ENCODE data around the gene C1QTNF12. TPM values are rescaled to one million over a fixed set of nuclear protein-coding genes. Genes with fewer than 3 reads are reported as not detected.

C1QTNF12 gene
- total RNA-seq, 1 experiment from 2014 or later = 2.0 TPM

DNA sequence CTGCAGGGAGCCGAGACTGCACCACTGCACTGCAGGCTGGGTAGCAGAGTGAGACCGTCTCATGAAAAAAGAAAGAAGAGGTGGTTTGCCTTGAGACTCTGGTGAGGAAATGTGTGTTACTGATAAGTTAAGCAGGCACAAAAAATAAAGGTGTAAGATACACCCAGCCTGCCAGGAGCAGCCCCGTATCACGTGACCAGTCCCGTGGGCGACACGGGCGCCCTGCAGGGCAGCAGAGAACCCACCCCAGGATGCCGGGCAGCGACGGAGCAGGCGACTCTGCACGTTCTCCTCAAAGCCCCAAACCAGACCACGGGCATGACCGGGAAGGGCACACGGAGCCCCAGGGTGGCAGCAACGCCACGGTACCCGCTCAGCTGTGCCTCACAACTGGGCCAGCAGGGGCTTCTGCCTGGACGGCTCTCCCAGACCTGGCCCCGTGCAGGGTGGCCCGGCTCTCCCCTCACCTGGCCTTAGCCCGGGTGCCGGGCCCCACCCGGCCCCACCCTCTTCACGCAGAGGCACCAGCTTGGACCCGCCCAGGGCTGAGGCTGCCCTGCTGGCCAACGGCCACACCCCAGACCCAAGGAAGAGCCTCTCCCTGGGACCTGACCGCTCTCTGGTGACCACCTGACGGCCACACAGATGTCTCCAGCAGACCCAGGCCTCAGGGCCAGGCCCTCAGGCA lies 24.5 kb downstream of the C1QTNF12 start:
- H3K4me3 Mint-ChIP-seq (ENCODE audit: low read depth, unreplicated experiment) = no peak overlapping the region
- BruUV-seq (replicated peaks) = no TSS peak
- CTCF ChIA-PET = no interaction called here
- H3K27ac Mint-ChIP-seq (ENCODE audit: unreplicated experiment) = no peak overlapping the region
- peaks cover 48% of the 10 kb centered on the region for H3K36me3 Mint-ChIP-seq (ENCODE audit: insufficient read depth, unreplicated experiment)
- DNase-seq = no peak
- no peaks in the 10 kb centered on the region for H3K4me1 Mint-ChIP-seq (ENCODE audit: low read depth, unreplicated experiment)
- H3K9me3 Mint-ChIP-seq (ENCODE audit: low read depth, unreplicated experiment) = no peaks in the 10 kb centered on the region
- TF ChIP-seq CTCF (IDR thresholded peaks at IDR 0.05; ENCODE audit: unreplicated experiment) = no peak
- H3K27me3 Mint-ChIP-seq (ENCODE audit: unreplicated experiment) = no peaks in the 10 kb centered on the region
- intact Hi-C loops (cut with micrococcal nuclease; ENCODE audit: unreplicated experiment) = no loop called here

DNA sequence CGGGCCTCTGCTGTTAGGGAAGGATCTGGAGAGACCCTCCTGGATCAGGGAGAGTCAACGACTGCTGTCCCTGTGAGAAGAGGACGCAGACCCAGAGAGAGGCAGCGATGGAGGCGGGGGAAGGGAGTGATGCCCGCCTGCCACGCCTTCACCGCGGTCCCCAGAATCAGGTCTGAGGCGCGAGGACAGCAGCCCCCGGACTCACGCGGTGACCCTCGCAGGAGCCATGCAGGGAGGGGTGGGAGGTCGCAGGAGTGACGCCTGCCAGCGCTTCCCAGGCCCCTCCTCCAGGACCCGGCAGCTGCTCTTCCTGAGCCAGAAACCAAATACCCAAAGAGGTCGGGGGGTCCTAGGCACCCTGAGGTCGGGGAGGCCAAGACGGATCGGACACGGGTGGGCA lies 26.3 kb downstream of the C1QTNF12 start:
- no TSS peak for BruUV-seq (replicated peaks)
- CTCF ChIA-PET = no interaction called here
- Mint-ChIP-seq H3K27me3 (ENCODE audit: unreplicated experiment) (no peaks in the 10 kb centered on the region), H3K4me1 (ENCODE audit: low read depth, unreplicated experiment) (no peaks in the 10 kb centered on the region), H3K27ac (ENCODE audit: unreplicated experiment) (no peak overlapping the region), H3K9me3 (ENCODE audit: low read depth, unreplicated experiment) (no peaks in the 10 kb centered on the region), H3K4me3 (ENCODE audit: low read depth, unreplicated experiment) (no peak overlapping the region), H3K36me3 (ENCODE audit: insufficient read depth, unreplicated experiment) (peaks cover 53% of the 10 kb centered on the region)
- no peak for TF ChIP-seq CTCF (IDR thresholded peaks at IDR 0.05; ENCODE audit: unreplicated experiment)
- no peak for DNase-seq
- intact Hi-C loops (cut with micrococcal nuclease; ENCODE audit: unreplicated experiment) = no loop called here

GRCh38 chr1:1219341-1219740 lies 27.2 kb downstream of the C1QTNF12 start:
- DNase-seq = no peak
- CTCF ChIA-PET = no interaction called here

DNA sequence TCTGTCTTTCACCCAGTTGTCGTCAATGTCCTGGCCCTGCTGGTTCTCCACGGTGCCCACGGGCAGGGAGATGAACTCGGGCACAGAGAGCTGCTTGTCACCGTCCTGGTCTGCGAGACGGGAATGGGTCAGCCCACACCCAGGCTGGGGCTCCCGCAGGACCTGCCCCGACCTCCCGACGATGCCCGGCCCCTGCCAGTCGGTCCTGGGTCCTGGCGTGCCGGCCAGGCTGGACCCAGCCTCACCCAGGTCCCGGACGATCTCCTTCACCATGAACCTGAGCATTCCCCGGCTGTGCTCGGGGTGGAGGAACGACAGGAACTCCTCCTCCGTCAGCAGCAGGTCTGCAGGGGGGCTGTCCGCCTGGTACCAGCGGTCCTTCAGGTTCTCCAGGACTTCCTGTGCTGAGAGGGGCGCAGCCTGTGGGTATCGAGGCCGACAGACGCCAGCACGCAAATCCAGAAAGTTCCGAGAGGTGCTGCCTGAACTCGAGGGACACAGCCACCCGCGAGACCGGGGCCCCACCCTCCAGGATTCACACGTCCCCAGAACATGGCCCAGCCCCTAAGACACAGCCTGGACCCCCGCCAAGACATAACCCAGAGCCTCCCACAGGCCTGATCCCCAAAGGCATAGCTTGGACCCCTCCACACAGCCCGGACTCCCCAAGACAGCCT lies 27.9 kb downstream of the C1QTNF12 start:
- no peak overlapping the region for H3K27ac Mint-ChIP-seq (ENCODE audit: unreplicated experiment)
- H3K4me3 Mint-ChIP-seq (ENCODE audit: low read depth, unreplicated experiment) = no peak overlapping the region
- BruUV-seq (replicated peaks) = no TSS peak
- H3K9me3 Mint-ChIP-seq (ENCODE audit: low read depth, unreplicated experiment) = no peaks in the 10 kb centered on the region
- peaks cover 51% of the 10 kb centered on the region for H3K36me3 Mint-ChIP-seq (ENCODE audit: insufficient read depth, unreplicated experiment)
- H3K27me3 Mint-ChIP-seq (ENCODE audit: unreplicated experiment) = no peaks in the 10 kb centered on the region
- TF ChIP-seq CTCF (IDR thresholded peaks at IDR 0.05; ENCODE audit: unreplicated experiment) = no peak
- CTCF ChIA-PET = no interaction called here
- intact Hi-C loops (cut with micrococcal nuclease; ENCODE audit: unreplicated experiment) = no loop called here
- H3K4me1 Mint-ChIP-seq (ENCODE audit: low read depth, unreplicated experiment) = no peaks in the 10 kb centered on the region
- no peak for DNase-seq

More at GRCh38 chr1:1219341-1219740, 27.2 kb downstream of the C1QTNF12 start:
- no TSS peak for BruUV-seq (replicated peaks)
- intact Hi-C loops (cut with micrococcal nuclease; ENCODE audit: unreplicated experiment) = no loop called here
- no peak for TF ChIP-seq CTCF (IDR thresholded peaks at IDR 0.05; ENCODE audit: unreplicated experiment)
- H3K27ac Mint-ChIP-seq (ENCODE audit: unreplicated experiment) = no peak overlapping the region
- H3K4me1 Mint-ChIP-seq (ENCODE audit: low read depth, unreplicated experiment) = no peaks in the 10 kb centered on the region
- H3K36me3 Mint-ChIP-seq (ENCODE audit: insufficient read depth, unreplicated experiment) = peaks cover 57% of the 10 kb centered on the region
- H3K4me3 Mint-ChIP-seq (ENCODE audit: low read depth, unreplicated experiment) = no peak overlapping the region
- H3K9me3 Mint-ChIP-seq (ENCODE audit: low read depth, unreplicated experiment) = no peaks in the 10 kb centered on the region
- H3K27me3 Mint-ChIP-seq (ENCODE audit: unreplicated experiment) = no peaks in the 10 kb centered on the region

All from Calu3 (cell line).